IMR-90 (cell line): ENCODE measurements around the gene COG8. TPM values are rescaled to one million over a fixed set of nuclear protein-coding genes. Genes with fewer than 3 reads are reported as not detected.

Source experiments
- ATAC-seq: fragments of 200-7000 bp; cut with Tn5 transposase; 2 replicates; pipeline ENCODE4 v1.9.1; 2020; ENCODE audit warnings: low read depth, mild to moderate bottlenecking, moderate library complexity
- BruUV-seq: library from RNA; stranded (reverse); fragments of 400-500 nt; replicated peaks from 2 replicates; lab custom pipeline; 2021; lab: Mats Ljungman, UMichigan
- CTCF ChIA-PET: fragments of 300-600 bp; formaldehyde crosslinking; extraction: SDS; loops from one replicate; lab custom pipeline; 2021; ENCODE audit warnings: antibody characterized with exemption; lab: Yijun Ruan, JAX
- POLR2A ChIA-PET: fragments of 300-600 bp; sonication (Branson Sonifier 250); formaldehyde crosslinking; loops from one replicate; lab custom pipeline; 2022; ENCODE audit warnings: antibody characterized with exemption; ENCODE audit not compliant: unreplicated experiment; lab: Charles Lee
- DNase-seq: peaks from one replicate; pipeline ENCODE4 v3.0.0; 2013
- H2AFZ ChIP-seq: replicated peaks from 2 replicates; pipeline ENCODE3; 2013; ENCODE audit warnings: low read length, mild to moderate bottlenecking; ENCODE audit not compliant: poor library complexity
- H2AK5ac ChIP-seq: 2 replicates; pipeline ENCODE4 v1.6.1; 2013; ENCODE audit warnings: low read depth, low read length, inconsistent platforms
- H2AK9ac ChIP-seq: replicated peaks from 2 replicates; pipeline ENCODE3; 2013; ENCODE audit warnings: mild to moderate bottlenecking, low read depth, low read length, moderate library complexity; ENCODE audit not compliant: poor library complexity
- H2BK120ac ChIP-seq: 2 replicates; pipeline ENCODE4 v1.6.1; 2013; ENCODE audit warnings: low read depth, low read length, inconsistent platforms
- H2BK15ac ChIP-seq: 3 replicates; pipeline ENCODE4 v1.6.1; 2013; ENCODE audit warnings: low read depth, low read length, inconsistent platforms
- H2BK20ac ChIP-seq: 2 replicates; pipeline ENCODE4 v1.6.1; 2013; ENCODE audit warnings: low read depth, mild to moderate bottlenecking, inconsistent platforms, low read length, moderate library complexity
- H2BK5ac ChIP-seq: 2 replicates; pipeline ENCODE4 v1.6.1; 2013; ENCODE audit warnings: mild to moderate bottlenecking, low read depth, low read length, inconsistent platforms; ENCODE audit not compliant: poor library complexity, severe bottlenecking
- H3K14ac ChIP-seq: replicated peaks from 2 replicates; pipeline ENCODE4 v1.6.1; 2013; ENCODE audit warnings: low read depth, low read length, inconsistent platforms
- H3K18ac ChIP-seq: 2 replicates; pipeline ENCODE4 v1.6.1; 2013; ENCODE audit warnings: low read depth, low read length, control low read depth
- H3K23ac ChIP-seq: 2 replicates; pipeline ENCODE4 v1.6.1; 2013; ENCODE audit warnings: low read depth, low read length, inconsistent platforms
- H3K27ac ChIP-seq: 2 replicates; pipeline ENCODE4 v1.5.1; 2013; ENCODE audit warnings: mild to moderate bottlenecking, control low read depth, low read length; ENCODE audit not compliant: insufficient read depth
- H3K27me3 ChIP-seq: 2 replicates; pipeline ENCODE4 v1.6.1; 2013; ENCODE audit warnings: low read length; ENCODE audit not compliant: control insufficient read depth, insufficient read depth
- H3K36me3 ChIP-seq: 2 replicates; pipeline ENCODE4 v1.6.1; 2013; ENCODE audit warnings: low read length, mixed read lengths; ENCODE audit not compliant: control insufficient read depth, insufficient read depth
- H3K4ac ChIP-seq: 2 replicates; pipeline ENCODE4 v1.6.1; 2013; ENCODE audit warnings: low read depth, low read length, inconsistent platforms
- H3K4me1 ChIP-seq: 2 replicates; pipeline ENCODE4 v1.6.1; 2013; ENCODE audit warnings: low read length, mixed read lengths; ENCODE audit not compliant: control insufficient read depth, insufficient read depth
- H3K4me2 ChIP-seq: 2 replicates; pipeline ENCODE4 v1.6.1; 2013; ENCODE audit warnings: low read depth, mild to moderate bottlenecking, control low read depth, low read length, moderate library complexity
- H3K4me3 ChIP-seq: 2 replicates; pipeline ENCODE4 v1.5.1; 2013; ENCODE audit warnings: low read depth, mild to moderate bottlenecking, control low read depth, low read length, moderate library complexity; ENCODE audit not compliant: insufficient read depth
- H3K56ac ChIP-seq: 2 replicates; pipeline ENCODE4 v1.6.1; 2013; ENCODE audit warnings: low read length, inconsistent platforms; ENCODE audit not compliant: insufficient read depth; ENCODE audit errors: extremely low read depth
- H3K79me1 ChIP-seq, 2 experiments: 2 replicates each; pipeline ENCODE4 v1.6.1; 2013; ENCODE audit warnings: low read length in 2 of 2, inconsistent platforms in 1 of 2, low read depth in 1 of 2
- H3K9ac ChIP-seq: 2 replicates; pipeline ENCODE4 v1.6.1; 2013; ENCODE audit warnings: low read depth, low read length, control low read depth
- H3K9me1 ChIP-seq: 2 replicates; pipeline ENCODE4 v1.6.1; 2013; ENCODE audit warnings: low read length, inconsistent platforms; ENCODE audit not compliant: insufficient read depth
- H3K9me3 ChIP-seq: 2 replicates; pipeline ENCODE4 v1.6.1; 2013; ENCODE audit warnings: low read length; ENCODE audit not compliant: control insufficient read depth, insufficient read depth
- H4K20me1 ChIP-seq: 2 replicates; pipeline ENCODE4 v1.6.1; 2013; ENCODE audit warnings: low read length, inconsistent platforms; ENCODE audit not compliant: insufficient read depth
- H4K5ac ChIP-seq: 2 replicates; pipeline ENCODE4 v1.6.1; 2013; ENCODE audit warnings: mild to moderate bottlenecking, low read depth, low read length, control low read depth
- H4K8ac ChIP-seq, 2 experiments: 2 replicates each; pipeline ENCODE4 v1.6.1; 2013; ENCODE audit warnings: low read depth in 2 of 2, low read length in 2 of 2, control low read depth in 1 of 2, inconsistent platforms in 1 of 2
- H4K91ac ChIP-seq: 2 replicates; pipeline ENCODE4 v1.6.1; 2013; ENCODE audit warnings: low read depth, low read length, inconsistent platforms; ENCODE audit not compliant: insufficient read depth
- BHLHE40 ChIP-seq: fragments of 150-350 bp; IDR thresholded peaks from 2 replicates; pipeline ENCODE4 v1.6.1; 2016; ENCODE audit warnings: mild to moderate bottlenecking, low read depth, low read length
- CEBPB ChIP-seq: IDR thresholded peaks from 2 replicates; pipeline ENCODE4 v1.6.1; 2012; ENCODE audit warnings: low read depth, low read length, improper control_type of control experiment
- CHD1 ChIP-seq: IDR thresholded peaks from 2 replicates; pipeline ENCODE4 v1.6.1; 2012; ENCODE audit warnings: low read depth, low read length, improper control_type of control experiment
- FOS ChIP-seq: fragments of 150-350 bp; IDR thresholded peaks from 2 replicates; pipeline ENCODE4 v1.6.1; 2016; ENCODE audit warnings: low read depth, low read length
- MAZ ChIP-seq: IDR thresholded peaks from 2 replicates; pipeline ENCODE4 v1.6.1; 2012; ENCODE audit warnings: low read depth, mild to moderate bottlenecking, low read length, improper control_type of control experiment, moderate library complexity, borderline replicate concordance
- MXI1 ChIP-seq: IDR thresholded peaks from 2 replicates; pipeline ENCODE4 v1.6.1; 2012; ENCODE audit warnings: low read depth, mild to moderate bottlenecking, low read length, moderate library complexity, borderline replicate concordance
- NFE2L2 ChIP-seq: fragments of 150-350 bp; IDR thresholded peaks from 2 replicates; pipeline ENCODE4 v1.6.1; 2016; ENCODE audit warnings: low read depth, mild to moderate bottlenecking, low read length
- RAD21 ChIP-seq: IDR thresholded peaks from 2 replicates; pipeline ENCODE4 v1.6.1; 2012; ENCODE audit warnings: low read length, improper control_type of control experiment
- WGBS, 2 experiments: methylation state at CpG; one replicate each; pipeline versions ENCODE4 v1.1.5 to v1.1.7; 2013; ENCODE audit warnings: missing lambda C conversion rate in 2 of 2; ENCODE audit not compliant: insufficient read length in 1 of 2; ENCODE audit errors: extremely low coverage in 2 of 2; 5-methylcytosine and 5-hydroxymethylcytosine counted together
- dilution Hi-C: fragments of 300-500 bp; cut with HindIII; formaldehyde crosslinking; loops from one replicate; pipeline ENCODE4 v1.14.3; 2018; ENCODE audit warnings: low sequenced_read_pairs; ENCODE audit not compliant: unreplicated experiment
- in situ Hi-C: fragments of 300-500 bp; cut with MboI; formaldehyde crosslinking; loops from 3 replicates; pipeline ENCODE4 v1.14.3; 2019; ENCODE audit warnings: low sequenced_read_pairs, inconsistent platforms, mixed read lengths
- intact Hi-C: fragments of 100-400 bp; cut with micrococcal nuclease; formaldehyde crosslinking; loops from 2 replicates; pipeline ENCODE4 v1.10.0; 2022
- polyA plus RNA-seq, 3 experiments: library from polyadenylated mRNA; depleted of rRNA; stranded (reverse); fragments of >200 nt; gene quantifications; 2 replicates each; pipeline ENCODE4 v1.2.3, GENCODE V29; 2012; ENCODE audit warnings: low replicate concordance in 1 of 3
- total RNA-seq: library from RNA; depleted of rRNA; stranded (reverse); fragments of >200 nt; gene quantifications from 2 replicates; pipeline ENCODE4 v1.2.3, GENCODE V29; 2012
- TF ChIP-seq, protein P1 (sequence below): conservative IDR thresholded peaks from 2 replicates; pipeline ENCODE4 v1.5.1; 2012; ENCODE audit warnings: mild to moderate bottlenecking, low read depth, low read length, improper control_type of control experiment
- TF ChIP-seq, protein P2 (sequence below): fragments of 150-350 bp; IDR thresholded peaks from 2 replicates; pipeline ENCODE4 v1.6.1; 2016; ENCODE audit warnings: low read depth, mild to moderate bottlenecking, low read length, moderate library complexity, borderline replicate concordance
- TF ChIP-seq, protein P3 (sequence below): fragments of 150-350 bp; IDR thresholded peaks from 2 replicates; pipeline ENCODE4 v1.6.1; 2017; ENCODE audit warnings: mild to moderate bottlenecking, antibody characterized with exemption, low read length, low read depth

COG8 gene
- total and polyA plus RNA-seq, 2 of the 4 experiments (the other 2 are of a cell fraction) = 23.4 to 26.2 TPM

DNA sequence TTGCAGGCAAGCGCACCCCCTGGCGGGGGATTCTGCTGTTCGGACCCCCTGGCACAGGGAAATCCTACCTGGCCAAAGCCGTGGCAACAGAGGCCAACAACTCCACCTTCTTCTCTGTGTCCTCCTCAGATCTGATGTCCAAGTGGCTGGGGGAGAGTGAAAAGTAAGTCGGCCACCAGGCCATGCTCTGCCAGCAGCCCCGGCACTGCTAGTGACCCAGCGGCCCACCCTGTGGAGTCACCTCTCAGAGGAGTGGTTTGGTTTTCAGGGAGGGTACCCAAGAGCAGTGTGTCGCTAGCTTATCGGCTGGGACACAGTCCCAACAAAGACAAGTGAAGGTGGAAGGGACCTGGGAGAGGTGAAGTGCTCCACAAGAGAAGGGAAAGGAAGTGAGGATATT is 20.0 kb downstream of the COG8 start (continued):
- TF ChIP-seq, protein P1, sequence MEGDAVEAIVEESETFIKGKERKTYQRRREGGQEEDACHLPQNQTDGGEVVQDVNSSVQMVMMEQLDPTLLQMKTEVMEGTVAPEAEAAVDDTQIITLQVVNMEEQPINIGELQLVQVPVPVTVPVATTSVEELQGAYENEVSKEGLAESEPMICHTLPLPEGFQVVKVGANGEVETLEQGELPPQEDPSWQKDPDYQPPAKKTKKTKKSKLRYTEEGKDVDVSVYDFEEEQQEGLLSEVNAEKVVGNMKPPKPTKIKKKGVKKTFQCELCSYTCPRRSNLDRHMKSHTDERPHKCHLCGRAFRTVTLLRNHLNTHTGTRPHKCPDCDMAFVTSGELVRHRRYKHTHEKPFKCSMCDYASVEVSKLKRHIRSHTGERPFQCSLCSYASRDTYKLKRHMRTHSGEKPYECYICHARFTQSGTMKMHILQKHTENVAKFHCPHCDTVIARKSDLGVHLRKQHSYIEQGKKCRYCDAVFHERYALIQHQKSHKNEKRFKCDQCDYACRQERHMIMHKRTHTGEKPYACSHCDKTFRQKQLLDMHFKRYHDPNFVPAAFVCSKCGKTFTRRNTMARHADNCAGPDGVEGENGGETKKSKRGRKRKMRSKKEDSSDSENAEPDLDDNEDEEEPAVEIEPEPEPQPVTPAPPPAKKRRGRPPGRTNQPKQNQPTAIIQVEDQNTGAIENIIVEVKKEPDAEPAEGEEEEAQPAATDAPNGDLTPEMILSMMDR = no peak

DNA sequence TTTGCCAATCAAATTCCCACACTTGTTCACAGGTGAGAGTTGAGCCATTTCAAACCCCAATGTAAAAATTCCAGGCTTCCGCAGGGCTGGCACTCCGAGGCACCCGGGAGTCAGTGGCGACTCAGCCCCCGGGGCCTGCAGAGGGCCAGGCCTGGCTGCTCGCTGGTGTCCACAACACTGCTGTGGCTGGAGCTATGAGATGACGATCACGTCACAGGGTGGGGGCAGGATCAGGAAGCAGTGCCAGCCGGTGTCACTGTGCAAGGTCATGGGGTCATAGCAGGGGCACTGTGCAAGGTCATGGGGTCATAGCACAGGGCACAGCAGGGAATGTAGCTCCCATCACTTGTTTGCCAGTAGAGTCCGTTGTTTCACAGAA is 20.5 kb downstream of the COG8 start:
- H3K9me3 ChIP-seq = no peaks in the 10 kb centered on the region
- H4K5ac ChIP-seq = no peak overlapping the region
- in situ Hi-C loops = no loop called here
- ATAC-seq (no peak), DNase-seq (no peak)
- H4K8ac ChIP-seq = no peak overlapping the region
- no peak overlapping the region for H3K27ac ChIP-seq
- H3K79me1 ChIP-seq = peaks cover 38 to 84% of the 10 kb centered on the region in 2 experiments
- H3K27me3 ChIP-seq = no peaks in the 10 kb centered on the region
- no peak overlapping the region for H2AK5ac ChIP-seq
- ChIA-PET POLR2A (no interaction called here), CTCF (no interaction called here)
- 92% methylated on average over 4 of the region's 10 CpGs; no CpG with 5 or more reads in 1 of the 2 experiments for WGBS, 2 experiments
- H2BK5ac ChIP-seq = no peak overlapping the region
- H3K14ac ChIP-seq = no peak overlapping the region
- H3K56ac ChIP-seq = no peak overlapping the region
- no peak overlapping the region for H3K4ac ChIP-seq
- peak overlapping the region; percentile 19 for H2AK9ac ChIP-seq
- no peak overlapping the region for H4K91ac ChIP-seq
- H2AFZ ChIP-seq = no peak overlapping the region
- no peak overlapping the region for H2BK20ac ChIP-seq
- BruUV-seq = no TSS peak
- no peak overlapping the region for H3K4me3 ChIP-seq
- H3K9ac ChIP-seq = no peak overlapping the region
- H3K18ac ChIP-seq = no peak overlapping the region
- intact Hi-C loops = no loop called here
- H3K23ac ChIP-seq = no peak overlapping the region
- H3K4me1 ChIP-seq = no peaks in the 10 kb centered on the region
- no peak overlapping the region for H2BK15ac ChIP-seq
- peaks cover 43% of the 10 kb centered on the region for H4K20me1 ChIP-seq
- dilution Hi-C loops = no loop called here
- H3K4me2 ChIP-seq = no peak overlapping the region
- no peak overlapping the region for H2BK120ac ChIP-seq
- peaks cover 3% of the 10 kb centered on the region; the same call in 1 of the 2 replicates for H3K9me1 ChIP-seq
- peaks cover 82% of the 10 kb centered on the region for H3K36me3 ChIP-seq
- TF ChIP-seq RAD21 = no peak
- TF ChIP-seq FOS = no peak
- TF ChIP-seq, protein P2, sequence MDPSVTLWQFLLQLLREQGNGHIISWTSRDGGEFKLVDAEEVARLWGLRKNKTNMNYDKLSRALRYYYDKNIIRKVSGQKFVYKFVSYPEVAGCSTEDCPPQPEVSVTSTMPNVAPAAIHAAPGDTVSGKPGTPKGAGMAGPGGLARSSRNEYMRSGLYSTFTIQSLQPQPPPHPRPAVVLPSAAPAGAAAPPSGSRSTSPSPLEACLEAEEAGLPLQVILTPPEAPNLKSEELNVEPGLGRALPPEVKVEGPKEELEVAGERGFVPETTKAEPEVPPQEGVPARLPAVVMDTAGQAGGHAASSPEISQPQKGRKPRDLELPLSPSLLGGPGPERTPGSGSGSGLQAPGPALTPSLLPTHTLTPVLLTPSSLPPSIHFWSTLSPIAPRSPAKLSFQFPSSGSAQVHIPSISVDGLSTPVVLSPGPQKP = no peak
- no peak for TF ChIP-seq CHD1
- TF ChIP-seq MXI1 = no peak
- TF ChIP-seq, protein P1 = no peak
- TF ChIP-seq NFE2L2 = no peak
- no peak for TF ChIP-seq BHLHE40
- no peak for TF ChIP-seq MAZ
- TF ChIP-seq, protein P3, sequence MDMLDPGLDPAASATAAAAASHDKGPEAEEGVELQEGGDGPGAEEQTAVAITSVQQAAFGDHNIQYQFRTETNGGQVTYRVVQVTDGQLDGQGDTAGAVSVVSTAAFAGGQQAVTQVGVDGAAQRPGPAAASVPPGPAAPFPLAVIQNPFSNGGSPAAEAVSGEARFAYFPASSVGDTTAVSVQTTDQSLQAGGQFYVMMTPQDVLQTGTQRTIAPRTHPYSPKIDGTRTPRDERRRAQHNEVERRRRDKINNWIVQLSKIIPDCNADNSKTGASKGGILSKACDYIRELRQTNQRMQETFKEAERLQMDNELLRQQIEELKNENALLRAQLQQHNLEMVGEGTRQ = no peak
- TF ChIP-seq CEBPB = no peak
